Myocyte (in vitro differentiated cells): ENCODE data around the gene PIR. TPM values are rescaled to one million over a fixed set of nuclear protein-coding genes. Genes with fewer than 3 reads are reported as not detected.

Experiments
- DNase-seq: peaks from one replicate; pipeline ENCODE4 v3.0.0-alpha.2; 2012; ENCODE audit warnings: low read depth
- total RNA-seq: library from RNA; depleted of rRNA; stranded (reverse); fragments of >200 nt; gene quantifications from 2 replicates; pipeline ENCODE4 v1.2.3, GENCODE V29; 2014

The PIR gene
- total RNA-seq, 1 donor from 2014 or later, result 7.3 TPM

GRCh38 chrX:15418707-15419181 lies 74.4 kb downstream of the PIR start:
- DNase-seq, result no peak

GRCh38 chrX:15418041-15418706 lies 75.0 kb downstream of the PIR start:
- no peak for DNase-seq

- peak; percentile 26 for DNase-seq
Observed at GRCh38 chrX:15416133-15416993, 76.8 kb downstream of the PIR start.

- no peak for DNase-seq
Observed at GRCh38 chrX:15413101-15413500, 80.0 kb downstream of the PIR start.

- DNase-seq, result no peak
Observed at GRCh38 chrX:15410947-15411346, 82.2 kb downstream of the PIR start.

GRCh38 chrX:15410430-15410829 lies 82.7 kb downstream of the PIR start:
- no peak for DNase-seq

GRCh38 chrX:15405846-15406245 lies 87.3 kb downstream of the PIR start:
- DNase-seq, result no peak

GRCh38 chrX:15404401-15405096 lies 88.6 kb downstream of the PIR start:
- DNase-seq, result peak; percentile 22

GRCh38 chrX:15401378-15401777 lies 91.8 kb downstream of the PIR start:
- no peak for DNase-seq

GRCh38 chrX:15399962-15400391 lies 93.2 kb downstream of the PIR start:
- no peak for DNase-seq

- no peak for DNase-seq
Observed at GRCh38 chrX:15398874-15399273, 94.3 kb downstream of the PIR start.

GRCh38 chrX:15395789-15396188 lies 97.3 kb downstream of the PIR start:
- DNase-seq, result peak; percentile 1

GRCh38 chrX:15391850-15392249 lies 101.3 kb downstream of the PIR start:
- DNase-seq, result no peak

- peak; percentile 0 for DNase-seq
Observed at GRCh38 chrX:15384304-15384703, 108.8 kb downstream of the PIR start, which contains the start of gene VEGFD. Gene VEGFD, minus strand, starts transcription at chrX:15384413. Its CDS starts 467 bp downstream, at chrX:15383946.

GRCh38 chrX:15382813-15383212 lies 110.3 kb downstream of the PIR start:
- no peak for DNase-seq

- DNase-seq, result no peak
Observed at GRCh38 chrX:15376956-15377355, 116.2 kb downstream of the PIR start.

GRCh38 chrX:15373976-15374375 lies 119.2 kb downstream of the PIR start:
- DNase-seq, result no peak

GRCh38 chrX:15366506-15367352 lies 126.4 kb downstream of the PIR start:
- DNase-seq, result no peak

GRCh38 chrX:15359701-15360100 lies 133.4 kb downstream of the PIR start:
- no peak for DNase-seq

GRCh38 chrX:15358533-15358932 lies 134.6 kb downstream of the PIR start:
- DNase-seq, result no peak

GRCh38 chrX:15356444-15356843 lies 136.7 kb downstream of the PIR start:
- DNase-seq, result peak; percentile 9
